Activated T-cell treated with anti-CD3 and anti-CD28 coated beads, Interleukin-2, amount 50 U/mL, for 48 hours (primary cell): ENCODE measurements around the gene MZB1.
A peak's percentile ranks its signal among the peaks of the same experiment; 100 is the strongest.
"Not testable (repeated sequence)": the region's sequence is repeated elsewhere in the genome, so short reads cannot be mapped to it uniquely, and the experiment has no call there.

Source experiments
- DNase-seq, 2 experiments: peaks; one replicate each; pipeline ENCODE4 v3.0.0-alpha.2; 2020

MZB1 gene

GRCh38 chr5:139391570-139392323 is 2.0 kb upstream of the MZB1 start:
- DNase-seq = peak; percentile 61 to 63

- DNase-seq = no peak
Observed at GRCh38 chr5:139390639-139391569, 1.2 kb upstream of the MZB1 start.

- no peak for DNase-seq
Observed at GRCh38 chr5:139388198-139388821, 1.4 kb downstream of the MZB1 start.

GRCh38 chr5:139387611-139388197 is 2.0 kb downstream of the MZB1 start:
- no peak for DNase-seq

GRCh38 chr5:139386956-139387355 is 2.8 kb downstream of the MZB1 start:
- not testable (repeated sequence) for DNase-seq

GRCh38 chr5:139386050-139386438 is 3.7 kb downstream of the MZB1 start:
- DNase-seq = no peak

GRCh38 chr5:139385061-139386049 is 4.4 kb downstream of the MZB1 start:
- DNase-seq = no peak

- no peak for DNase-seq
Observed at GRCh38 chr5:139384591-139385051, 5.1 kb downstream of the MZB1 start.

- no peak for DNase-seq
Observed at GRCh38 chr5:139383993-139384590, 5.6 kb downstream of the MZB1 start.

- DNase-seq = no peak
Observed at GRCh38 chr5:139383275-139383992, 6.3 kb downstream of the MZB1 start, which contains the start of gene SLC23A1. Gene SLC23A1 (minus strand): TSS chr5:139383297. CDS start chr5:139383253, 44 bp downstream.

- DNase-seq = no peak
Observed at GRCh38 chr5:139382807-139383206, 6.9 kb downstream of the MZB1 start.

GRCh38 chr5:139381837-139382761 is 7.6 kb downstream of the MZB1 start:
- DNase-seq = no peak

- DNase-seq = no peak
Observed at GRCh38 chr5:139379626-139380449, 9.9 kb downstream of the MZB1 start.

GRCh38 chr5:139378941-139379361 is 10.8 kb downstream of the MZB1 start:
- no peak for DNase-seq

GRCh38 chr5:139378101-139378825 is 11.4 kb downstream of the MZB1 start:
- DNase-seq = no peak

- DNase-seq = no peak
Observed at GRCh38 chr5:139377226-139377625, 12.5 kb downstream of the MZB1 start.

- DNase-seq = peak in 1 of 2 experiments; percentile 9
Observed at GRCh38 chr5:139376364-139376763, 13.3 kb downstream of the MZB1 start.

- peak; percentile 14 to 17 for DNase-seq
Observed at GRCh38 chr5:139374909-139375308, 14.8 kb downstream of the MZB1 start.
